ENCODE data around the gene FNBP1. TPM values are rescaled to one million over a fixed set of nuclear protein-coding genes. Genes with fewer than 3 reads are reported as not detected.
"Not testable (repeated sequence)": the region's sequence is repeated elsewhere in the genome, so short reads cannot be mapped to it uniquely, and the experiment has no call there.

The FNBP1 gene
- total and polyA plus RNA-seq, 10 of the 15 experiments (the other 5 are each of a cell fraction or from before 2014, with no cell fraction given) = 64.5 to 353 (median 179) TPM

DNA sequence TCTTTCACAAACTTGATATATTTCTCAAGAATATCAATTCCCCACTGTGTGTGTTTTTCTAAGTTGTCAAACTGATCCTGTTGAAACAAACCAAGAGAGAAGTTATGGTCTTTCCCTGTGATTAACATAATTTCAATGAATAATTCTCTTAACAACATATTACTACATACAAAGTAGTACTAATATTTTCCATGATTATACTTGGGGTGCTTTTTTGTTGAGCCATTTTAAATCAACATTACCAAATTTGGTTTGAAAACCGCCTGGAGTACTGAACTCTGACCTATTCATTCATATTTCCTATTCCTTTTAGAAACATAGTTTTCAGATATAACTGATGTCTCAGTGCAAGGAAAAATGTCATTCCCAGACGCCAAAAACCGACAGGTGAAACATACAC lies 48.1 kb downstream of the FNBP1 start:
- peak overlapping the region; percentile 72 for H3K4me2 ChIP-seq (ENCODE audit: control insufficient read depth, insufficient read depth)
- no TSS peak for BruUV-seq (replicated peaks)
- H3K36me3 ChIP-seq (ENCODE audit: control insufficient read depth in 2 of 2, insufficient read depth in 2 of 2, low read length in 1 of 2) = peaks cover 5 to 16% of the 10 kb centered on the region in 2 experiments
- WGBS (ENCODE audit: insufficient coverage, insufficient replicate concordance, low lambda C conversion rate, missing lambda C conversion rate) = 0% methylated on average over 3 of the region's 3 CpGs
- DNase-seq (ENCODE audit: low read depth, low spot score) (no peak), ATAC-seq (no peak), FAIRE-seq (no peak)
- H3K4me1 ChIP-seq (ENCODE audit: control insufficient read depth, insufficient read depth, low read length) = peaks cover 77% of the 10 kb centered on the region
- CTCF ChIA-PET = interaction anchor here (1.0 to 2.3 kb wide), 8 partner anchors 10 to 45 kb away, joined by 3 to 8 read pairs (median 5); no protein-coding TSS in a partner anchor
- TF ChIP-seq ATF7 (IDR thresholded peaks at IDR 0.05; ENCODE audit: low read depth) = no peak
- TF ChIP-seq TARDBP (IDR thresholded peaks at IDR 0.05; ENCODE audit: borderline replicate concordance) = no peak
- TF ChIP-seq NFIC (IDR thresholded peaks at IDR 0.05; ENCODE audit: low read depth, low read length) = peak; percentile 27; the same call in 1 of the 2 replicates
- peak in 1 of 2 experiments; percentile 49; a peak in 1 of 4 replicates for TF ChIP-seq SRF (IDR thresholded peaks at IDR 0.05; ENCODE audit: low read depth in 2 of 2, low read length in 2 of 2)
- SMC1A ChIA-PET (ENCODE audit: uncharacterized antibody, unreplicated experiment) = interaction anchor here (0.8 to 23.6 kb wide), 10 partner anchors 10 to 107 kb away, joined by 3 to 763 read pairs (median 8); partner anchors contain the start of gene GPR107
- peaks cover 95% of the 10 kb centered on the region for H3K79me2 ChIP-seq (ENCODE audit: control insufficient read depth, insufficient read depth, low read length)
- in situ Hi-C loops (cut with MboI) (loop anchor here (5.0 kb wide), 1 partner anchor 108 kb away; no protein-coding TSS in a partner anchor), intact Hi-C loops (cut with micrococcal nuclease; ENCODE audit: unreplicated experiment) (no loop called here)
- POLR2A ChIA-PET = interaction anchor here (0.9 to 14.1 kb wide), 7 partner anchors 13 to 108 kb away, joined by 4 to 270 read pairs (median 178); partner anchors contain the start of gene FNBP1
- no peak overlapping the region for H2AFZ ChIP-seq (ENCODE audit: control insufficient read depth, low read depth, low read length)
- H3K9ac ChIP-seq (ENCODE audit: control insufficient read depth, insufficient read depth, low read length) = peak overlapping the region; percentile 95
- H3K9me3 ChIP-seq (replicated peaks; ENCODE audit: control insufficient read depth, insufficient read depth, low read length) = no peaks in the 10 kb centered on the region
- H3K4me3 ChIP-seq = no peak overlapping the region
- H4K20me1 ChIP-seq (ENCODE audit: control insufficient read depth, insufficient read depth) = no peaks in the 10 kb centered on the region; the same call in 1 of the 2 replicates
- H3K27ac ChIP-seq (ENCODE audit: control insufficient read depth, insufficient read depth) = peak overlapping the region; percentile 100
- H3K27me3 ChIP-seq (replicated peaks in 1 of 2; ENCODE audit: control insufficient read depth in 2 of 2, insufficient read depth in 2 of 2, low read length in 1 of 2) = no peaks in the 10 kb centered on the region
- RAD21 ChIA-PET (ENCODE audit: unreplicated experiment) = interaction anchor here (0.6 to 17.1 kb wide), 10 partner anchors 13 to 157 kb away, joined by 3 to 418 read pairs (median 24); partner anchors contain the start of genes FNBP1 and GPR107

GRCh38 chr9:129991139-129991538 lies 51.9 kb downstream of the FNBP1 start:
- DNase-seq (ENCODE audit: low read depth, low spot score); ATAC-seq; H4K20me1 ChIP-seq (ENCODE audit: control insufficient read depth, insufficient read depth); intact Hi-C loops (cut with micrococcal nuclease; ENCODE audit: unreplicated experiment); H2AFZ ChIP-seq (ENCODE audit: control insufficient read depth, low read depth, low read length); BruUV-seq (replicated peaks); H3K27me3 ChIP-seq (replicated peaks in 1 of 2; ENCODE audit: control insufficient read depth in 2 of 2, insufficient read depth in 2 of 2, low read length in 1 of 2); FAIRE-seq; H3K9me3 ChIP-seq (replicated peaks; ENCODE audit: control insufficient read depth, insufficient read depth, low read length): not testable (repeated sequence)
- Histone ChIP-seq H3K27ac (ENCODE audit: control insufficient read depth, insufficient read depth) (peak overlapping the region; percentile 100), H3K4me3 (peak overlapping the region; percentile 31; the same call in 1 of the 2 replicates), H3K36me3 (ENCODE audit: control insufficient read depth in 2 of 2, insufficient read depth in 2 of 2, low read length in 1 of 2) (peaks cover 3 to 15% of the 10 kb centered on the region in 2 experiments; a peak in 3 of 4 replicates), H3K4me2 (ENCODE audit: control insufficient read depth, insufficient read depth) (peak overlapping the region; percentile 77), H3K4me1 (ENCODE audit: control insufficient read depth, insufficient read depth, low read length) (peaks cover 75% of the 10 kb centered on the region), H3K9ac (ENCODE audit: control insufficient read depth, insufficient read depth, low read length) (peak overlapping the region; percentile 95), H3K79me2 (ENCODE audit: control insufficient read depth, insufficient read depth, low read length) (peaks cover 94% of the 10 kb centered on the region)
- ChIA-PET CTCF (interaction anchor here (0.6 to 2.1 kb wide), 5 partner anchors 9 to 103 kb away, joined by 3 to 7 read pairs (median 3); no protein-coding TSS in a partner anchor), POLR2A (interaction anchor here (1.1 to 14.1 kb wide), 11 partner anchors 10 to 104 kb away, joined by 5 to 270 read pairs (median 24); partner anchors contain the start of gene FNBP1), RAD21 (ENCODE audit: unreplicated experiment) (interaction anchor here (2.4 to 17.1 kb wide), 6 partner anchors 16 to 104 kb away, joined by 8 to 418 read pairs (median 130); partner anchors contain the start of gene FNBP1), SMC1A (ENCODE audit: uncharacterized antibody, unreplicated experiment) (interaction anchor here (0.6 to 23.6 kb wide), 12 partner anchors 12 to 106 kb away, joined by 3 to 763 read pairs (median 4); no protein-coding TSS in a partner anchor)
- TF ChIP-seq, protein P1, sequence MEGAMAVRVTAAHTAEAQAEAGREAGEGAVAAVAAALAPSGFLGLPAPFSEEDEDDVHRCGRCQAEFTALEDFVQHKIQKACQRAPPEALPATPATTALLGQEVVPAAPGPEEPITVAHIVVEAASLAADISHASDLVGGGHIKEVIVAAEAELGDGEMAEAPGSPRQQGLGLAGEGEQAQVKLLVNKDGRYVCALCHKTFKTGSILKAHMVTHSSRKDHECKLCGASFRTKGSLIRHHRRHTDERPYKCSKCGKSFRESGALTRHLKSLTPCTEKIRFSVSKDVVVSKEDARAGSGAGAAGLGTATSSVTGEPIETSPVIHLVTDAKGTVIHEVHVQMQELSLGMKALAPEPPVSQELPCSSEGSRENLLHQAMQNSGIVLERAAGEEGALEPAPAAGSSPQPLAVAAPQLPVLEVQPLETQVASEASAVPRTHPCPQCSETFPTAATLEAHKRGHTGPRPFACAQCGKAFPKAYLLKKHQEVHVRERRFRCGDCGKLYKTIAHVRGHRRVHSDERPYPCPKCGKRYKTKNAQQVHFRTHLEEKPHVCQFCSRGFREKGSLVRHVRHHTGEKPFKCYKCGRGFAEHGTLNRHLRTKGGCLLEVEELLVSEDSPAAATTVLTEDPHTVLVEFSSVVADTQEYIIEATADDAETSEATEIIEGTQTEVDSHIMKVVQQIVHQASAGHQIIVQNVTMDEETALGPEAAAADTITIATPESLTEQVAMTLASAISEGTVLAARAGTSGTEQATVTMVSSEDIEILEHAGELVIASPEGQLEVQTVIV (IDR thresholded peaks at IDR 0.05; ENCODE audit: borderline replicate concordance, partially characterized antibody) = peak; percentile 29
- TF ChIP-seq KDM1A (IDR thresholded peaks at IDR 0.05; ENCODE audit: borderline replicate concordance) (0 out of 2 replicates have a peak, but pooled peaks have one; percentile 16), POLR2AphosphoS5 (IDR thresholded peaks at IDR 0.05; ENCODE audit: low read length) (peak; percentile 23; the same call in 1 of the 2 replicates)
- in situ Hi-C loops (cut with MboI) = loop anchor here (5.0 kb wide), 1 partner anchor 104 kb away; no protein-coding TSS in a partner anchor
- WGBS (ENCODE audit: insufficient coverage, insufficient replicate concordance, low lambda C conversion rate, missing lambda C conversion rate) = 34% methylated on average over 6 of the region's 6 CpGs
